GM21723 (cell line): Measurements from ENCODE around the gene FCRL3.

Source experiments
- ATAC-seq: cut with Tn5 transposase; IDR thresholded peaks from one replicate; pipeline ENCODE4 v1.9.1; 2021; ENCODE audit warnings: mild to moderate bottlenecking, moderate library complexity; ENCODE audit not compliant: unreplicated experiment

FCRL3 gene

DNA sequence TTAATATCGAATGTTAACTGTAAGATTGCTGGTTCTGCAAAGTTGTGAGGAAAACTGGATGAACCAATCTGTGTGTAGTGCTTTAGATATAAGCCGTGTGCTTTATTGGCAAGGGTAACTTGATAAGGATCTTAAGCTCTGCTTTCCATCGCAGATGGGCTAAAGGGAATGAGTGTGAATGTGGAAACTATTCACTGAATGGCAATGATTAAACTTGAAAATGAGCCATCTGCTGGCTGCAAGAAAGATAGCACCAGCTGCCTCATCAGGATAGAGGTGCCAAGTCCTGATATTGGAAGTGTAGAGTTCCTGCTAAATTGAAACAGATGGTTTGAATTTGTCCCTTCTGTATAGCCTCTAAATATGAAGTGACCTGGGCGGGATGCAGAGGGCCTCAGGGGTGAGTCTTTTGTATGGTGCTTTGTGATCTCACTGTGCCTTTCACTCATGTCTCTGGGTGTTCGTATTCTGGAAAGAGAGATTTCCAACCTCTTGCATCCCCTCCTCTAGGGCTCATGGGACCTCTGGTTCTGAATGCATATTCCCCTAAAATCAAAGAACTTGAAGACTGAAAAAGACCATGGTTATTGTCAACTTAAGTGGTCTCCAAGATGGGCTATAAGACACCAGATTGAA lies 9.2 kb downstream of the FCRL3 start:
- no peak for ATAC-seq

DNA sequence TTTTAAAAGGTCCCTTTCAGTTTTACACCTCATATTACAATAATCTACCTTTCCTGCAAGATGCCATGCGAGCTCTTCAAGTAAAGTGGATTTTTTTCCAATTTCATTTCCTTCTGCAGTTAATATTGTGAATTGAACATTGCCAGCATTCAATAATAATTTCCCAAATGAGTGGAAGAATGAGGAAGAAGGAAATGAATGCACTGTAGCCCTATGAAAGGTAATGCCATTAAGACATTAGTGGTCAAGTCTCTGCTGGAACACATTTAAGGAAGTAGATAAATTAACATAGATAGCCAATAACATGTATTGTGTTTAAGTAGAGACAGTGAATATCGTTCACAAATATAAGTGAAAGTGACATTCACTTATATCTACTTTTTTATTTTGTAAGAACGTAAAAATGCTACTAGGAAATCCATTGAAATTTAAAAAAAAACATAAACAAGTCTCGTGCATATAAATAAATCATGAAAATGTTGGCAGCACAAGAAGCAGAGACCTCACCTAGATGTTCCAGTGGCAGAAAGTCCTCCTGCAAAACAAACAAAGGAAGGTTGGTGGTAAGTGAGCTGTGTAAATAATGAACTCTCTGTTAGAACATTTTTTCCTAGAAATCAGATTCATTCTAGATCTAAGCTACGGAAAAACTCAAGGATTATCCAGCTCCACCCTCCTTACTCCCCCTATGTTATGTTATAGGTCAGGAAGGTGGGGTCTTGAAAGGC lies 17.7 kb downstream of the FCRL3 start:
- no peak for ATAC-seq

DNA sequence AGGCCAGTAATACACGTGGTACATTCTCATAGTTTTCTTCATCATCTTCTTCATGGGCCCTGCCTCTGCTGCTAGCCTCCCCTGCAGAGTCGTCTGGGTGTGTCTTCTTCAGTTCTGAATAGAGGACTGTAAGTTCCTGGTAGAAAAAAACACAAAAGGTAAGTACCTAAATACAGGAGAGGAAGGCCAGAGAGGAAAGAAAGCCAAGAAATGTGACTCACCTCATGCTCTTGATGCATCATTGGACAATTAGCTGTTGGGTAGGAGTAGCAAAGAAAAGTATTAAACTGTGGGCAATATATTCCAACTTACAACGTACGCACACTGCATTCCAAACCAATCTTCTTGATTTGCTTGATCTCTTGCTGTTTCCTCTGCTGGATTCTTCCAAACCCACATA lies 21.8 kb downstream of the FCRL3 start:
- no peak for ATAC-seq

- no peak for ATAC-seq
Observed at GRCh38 chr1:157673008-157673407, 27.6 kb downstream of the FCRL3 start.

DNA sequence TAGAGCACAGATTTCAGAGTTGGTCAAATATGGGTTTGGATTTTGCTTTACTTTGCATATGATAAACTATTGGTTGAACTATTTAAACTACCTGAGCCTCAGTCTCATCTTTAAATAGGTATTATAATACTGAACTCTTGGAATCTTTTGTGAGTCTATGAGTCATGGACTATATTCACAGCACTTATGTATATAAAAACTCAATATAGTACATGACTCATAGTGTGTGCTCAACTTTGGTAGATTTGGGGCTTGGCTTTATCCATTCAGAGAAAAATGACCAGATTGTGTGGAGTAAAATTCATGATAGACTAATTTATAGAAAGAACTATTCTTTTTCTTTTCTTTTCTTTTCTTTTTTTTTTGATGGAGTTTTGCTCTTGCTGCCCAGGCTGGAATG lies 28.7 kb downstream of the FCRL3 start:
- ATAC-seq, result no peak

DNA sequence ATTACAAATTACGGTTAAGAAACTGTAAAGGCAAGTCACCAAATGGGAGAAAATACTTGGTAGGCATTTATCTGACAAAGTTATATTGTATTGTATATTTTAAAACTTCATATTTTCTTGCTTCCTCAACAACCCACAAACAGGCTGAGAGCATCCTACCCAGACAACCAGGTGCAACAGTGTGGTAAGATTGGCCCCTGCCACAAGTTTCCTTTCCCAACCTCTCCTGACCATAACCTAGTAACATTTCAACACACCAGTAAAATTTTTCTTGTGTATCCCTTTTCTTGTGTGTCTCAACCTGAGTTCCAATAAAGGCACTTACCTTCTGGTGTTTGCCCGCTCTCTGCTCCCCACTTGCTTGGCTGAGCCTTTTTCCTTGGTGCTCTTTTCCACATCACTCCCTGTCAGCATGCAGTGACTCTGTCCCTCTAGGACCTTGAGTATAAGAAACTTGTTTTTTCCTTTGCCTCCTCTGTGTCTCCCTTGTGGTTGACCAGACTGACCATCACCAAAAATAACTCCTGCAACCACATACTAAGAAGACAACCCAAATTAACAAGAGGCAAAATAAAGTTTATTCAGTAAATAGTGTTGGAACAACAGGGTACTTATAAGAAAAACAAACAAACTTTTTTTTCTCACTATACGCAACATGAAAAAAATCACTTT lies 40.9 kb downstream of the FCRL3 start:
- ATAC-seq, result no peak

- ATAC-seq, result no peak
Observed at GRCh38 chr1:157658571-157658970, 42.0 kb downstream of the FCRL3 start.

DNA sequence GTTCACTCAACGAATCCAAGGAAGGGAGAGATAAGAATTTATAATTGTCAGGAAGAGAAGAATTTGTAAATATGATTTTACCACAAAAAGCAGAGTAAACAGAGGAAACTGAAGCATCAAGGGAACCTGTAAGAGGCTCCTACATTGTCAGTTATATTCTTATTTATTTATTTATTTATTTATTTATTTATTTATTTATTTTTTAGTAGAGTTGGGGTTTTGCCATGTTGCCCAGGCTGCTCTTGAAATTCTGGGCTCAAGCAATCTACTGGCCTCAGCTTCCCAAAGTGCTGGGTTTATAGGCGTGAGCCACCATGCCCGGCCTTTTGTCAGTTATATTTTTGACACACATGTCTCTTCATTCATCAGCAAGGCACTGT lies 47.1 kb downstream of the FCRL3 start:
- no peak for ATAC-seq

DNA sequence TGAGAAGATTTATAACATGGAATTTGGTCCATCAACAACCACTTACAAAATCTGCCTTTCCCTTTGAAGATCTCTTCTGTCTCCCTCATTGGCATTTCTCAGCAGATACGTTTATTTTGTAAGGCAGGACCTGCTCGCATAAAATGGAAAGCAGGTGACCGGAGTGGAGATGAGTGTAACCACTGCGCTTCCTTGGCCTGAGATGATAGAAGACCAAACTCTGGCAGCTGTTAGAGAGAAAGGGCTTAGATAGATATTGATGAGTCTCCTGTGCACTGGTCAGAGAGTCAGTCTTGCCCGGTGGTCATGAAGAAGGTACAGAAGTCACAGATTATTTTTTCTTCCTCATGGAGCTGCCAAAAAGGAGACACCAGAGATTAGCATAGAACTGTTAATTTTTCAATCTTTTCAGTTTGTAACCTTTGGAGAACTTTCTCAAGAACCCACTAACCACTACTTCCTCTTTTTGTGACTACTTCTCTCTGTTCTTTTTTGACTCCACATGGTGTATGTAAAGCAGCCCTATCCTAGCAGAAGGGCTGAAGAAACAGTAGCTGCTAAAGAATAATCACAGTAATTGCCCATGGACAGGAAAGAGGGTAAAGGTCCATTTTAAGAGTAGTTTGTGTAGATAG lies 47.6 kb downstream of the FCRL3 start:
- peak; percentile 98 for ATAC-seq

GRCh38 chr1:157648317-157648716 lies 52.3 kb downstream of the FCRL3 start:
- no peak for ATAC-seq

DNA sequence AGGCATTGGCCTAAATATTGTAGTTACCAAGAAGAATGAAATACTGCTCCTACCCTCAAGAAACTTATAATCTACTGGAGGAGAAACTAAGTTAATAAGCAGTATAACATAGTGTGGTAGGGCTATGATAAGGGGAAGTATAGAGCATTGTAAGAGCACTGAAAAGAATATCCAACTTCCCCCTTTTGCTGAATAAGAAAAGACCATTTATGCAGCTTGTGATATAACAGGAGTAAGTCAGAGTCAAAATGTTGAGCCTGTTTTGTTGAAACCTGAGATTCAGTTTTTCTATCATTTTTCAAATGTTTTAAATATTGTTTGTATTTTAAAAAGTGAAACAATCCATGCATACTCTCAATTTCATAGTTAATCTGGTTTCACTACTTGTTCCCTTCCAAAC lies 54.4 kb downstream of the FCRL3 start:
- ATAC-seq, result no peak

- no peak for ATAC-seq
Observed at GRCh38 chr1:157641177-157641576, 59.4 kb downstream of the FCRL3 start.

- ATAC-seq, result no peak
Observed at GRCh38 chr1:157639800-157640199, 60.8 kb downstream of the FCRL3 start.

- ATAC-seq, result no peak
Observed at GRCh38 chr1:157628773-157629172, 71.8 kb downstream of the FCRL3 start.
